Measurements from ENCODE around the gene FBXL3.

DNA sequence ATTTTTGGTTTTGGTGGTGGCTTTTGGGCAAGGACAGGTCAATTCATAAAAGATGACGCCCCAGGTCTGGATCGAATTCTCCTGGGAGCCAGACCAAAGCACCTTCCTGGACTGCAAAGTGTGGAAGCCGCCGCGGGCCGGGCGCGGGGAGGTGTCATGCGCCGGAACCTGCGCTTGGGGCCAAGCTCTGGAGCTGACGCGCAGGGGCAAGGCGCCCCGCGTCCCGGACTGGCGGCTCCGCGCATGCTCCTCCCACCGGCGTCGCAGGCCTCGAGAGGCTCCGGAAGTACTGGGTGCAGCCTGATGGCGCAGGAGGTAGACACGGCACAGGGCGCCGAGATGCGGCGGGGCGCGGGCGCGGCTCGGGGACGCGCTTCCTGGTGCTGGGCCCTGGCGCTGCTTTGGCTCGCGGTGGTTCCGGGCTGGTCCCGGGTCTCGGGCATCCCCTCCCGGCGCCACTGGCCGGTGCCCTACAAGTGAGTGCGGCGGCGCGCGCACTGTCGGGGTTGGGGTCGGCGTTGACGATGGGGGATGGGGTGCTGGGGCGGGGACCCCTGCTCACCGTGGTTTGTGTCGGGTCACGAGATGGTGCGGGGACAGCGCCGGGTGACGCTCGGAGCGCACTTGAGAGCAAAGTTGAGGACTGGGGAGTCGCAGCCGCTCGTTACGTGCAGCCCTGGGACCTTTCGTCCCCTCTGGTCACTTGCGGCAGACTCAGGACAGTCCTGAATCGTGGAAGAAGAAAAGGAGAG lies 35.0 kb downstream of the FBXL3 start, which contains the start of gene CLN5:
- peak; percentile 23 for TF ChIP-seq YY1 (IDR thresholded peaks at IDR 0.05; ENCODE audit: insufficient read depth, insufficient read length)
- no peak for TF ChIP-seq ZNF274 (IDR thresholded peaks at IDR 0.05; ENCODE audit: low read depth, low read length)
